PC-9 (cell line): ENCODE results near the gene GOLGA6A. TPM values are rescaled to one million over a fixed set of nuclear protein-coding genes. Genes with fewer than 3 reads are reported as not detected.

Source experiments
- BruUV-seq: library from RNA; stranded (reverse); fragments of 400-500 nt; replicated peaks from 2 replicates; lab custom pipeline; 2021; lab: Mats Ljungman, UMichigan
- CTCF ChIA-PET: fragments of 300-600 bp; sonication (Branson Sonifier 250); formaldehyde crosslinking; loops from one replicate; lab custom pipeline; 2022; ENCODE audit warnings: antibody characterized with exemption; lab: Charles Lee
- POLR2A ChIA-PET: fragments of 300-600 bp; sonication (Branson Sonifier 250); formaldehyde crosslinking; loops from one replicate; lab custom pipeline; 2022; ENCODE audit warnings: antibody characterized with exemption; ENCODE audit not compliant: unreplicated experiment; lab: Charles Lee
- DNase-seq, 2 experiments: peaks; one replicate each; pipeline versions ENCODE4 v3.0.0 to v3.0.0-alpha.2; 2015 to 2022; ENCODE audit warnings: mixed read lengths in 1 of 2
- H2AFZ ChIP-seq: fragments of 200-600 bp; sonication (generic); 2 replicates; pipeline ENCODE4 v1.8.1; 2017; ENCODE audit warnings: antibody characterized with exemption
- H3F3A ChIP-seq: fragments of 200-600 bp; sonication (generic); 2 replicates; pipeline ENCODE4 v1.8.1; 2017; ENCODE audit warnings: antibody characterized with exemption, mild to moderate bottlenecking, low read depth; ENCODE audit not compliant: insufficient read depth
- H3K27ac ChIP-seq: fragments of 200-600 bp; sonication (generic); 2 replicates; pipeline ENCODE4 v1.6.1; 2016; ENCODE audit warnings: mixed run types
- H3K27me3 ChIP-seq: fragments of 200-600 bp; sonication (generic); 2 replicates; pipeline ENCODE4 v1.6.1; 2016; ENCODE audit warnings: low read depth, mixed run types; ENCODE audit not compliant: insufficient read depth
- H3K36me3 ChIP-seq: fragments of 200-600 bp; sonication (generic); 2 replicates; pipeline ENCODE4 v1.6.1; 2016; ENCODE audit warnings: low read depth, mixed run types
- H3K4me1 ChIP-seq: fragments of 200-600 bp; sonication (generic); replicated peaks from 2 replicates; pipeline ENCODE4 v1.6.1; 2016; ENCODE audit warnings: mixed run types; ENCODE audit not compliant: insufficient read depth
- H3K4me2 ChIP-seq: fragments of 200-600 bp; sonication (generic); 2 replicates; pipeline ENCODE4 v1.6.1; 2017; ENCODE audit warnings: mixed run types
- H3K4me3 ChIP-seq: fragments of 200-600 bp; sonication (generic); 2 replicates; pipeline ENCODE4 v1.6.1; 2016; ENCODE audit warnings: mixed run types
- H3K79me2 ChIP-seq: fragments of 200-600 bp; sonication (generic); 2 replicates; pipeline ENCODE4 v1.6.1; 2017; ENCODE audit warnings: low read depth, mixed run types
- H3K9me2 ChIP-seq: fragments of 200-600 bp; sonication (generic); 2 replicates; pipeline ENCODE4 v1.8.1; 2017; ENCODE audit warnings: mild to moderate bottlenecking; ENCODE audit not compliant: insufficient read depth
- H3K9me3 ChIP-seq: fragments of 200-600 bp; sonication (generic); 2 replicates; pipeline ENCODE4 v1.8.1; 2016; ENCODE audit warnings: low read depth; ENCODE audit not compliant: insufficient read depth
- H4K20me1 ChIP-seq: fragments of 200-600 bp; sonication (generic); 2 replicates; pipeline ENCODE4 v1.8.1; 2017; ENCODE audit not compliant: insufficient read depth
- CTCF ChIP-seq: fragments of 200-600 bp; sonication (generic); conservative IDR thresholded peaks from 2 replicates; pipeline ENCODE4 v1.6.1; 2017; ENCODE audit warnings: mixed run types, antibody characterized with exemption, mild to moderate bottlenecking, moderate library complexity
- EZH2 ChIP-seq: fragments of 200-600 bp; sonication (generic); IDR thresholded peaks from 2 replicates; pipeline ENCODE4 v1.8.0; 2017; ENCODE audit warnings: antibody characterized with exemption, low read depth
- intact Hi-C: fragments of 100-400 bp; cut with micrococcal nuclease; formaldehyde crosslinking; loops from one replicate; pipeline ENCODE4 v1.10.0; 2022; ENCODE audit not compliant: unreplicated experiment
- total RNA-seq: library from RNA; stranded (reverse); gene quantifications from 2 replicates; pipeline ENCODE4 v1.2.3, GENCODE V29; 2021

Gene GOLGA6A
- total RNA-seq, 1 experiment from 2014 or later: not detected

GRCh38 chr15:74123131-74123429 is 40.7 kb upstream of the GOLGA6A start:
- POLR2A ChIA-PET: no interaction called here
- H3K27ac ChIP-seq: no peak overlapping the region
- peaks cover 20% of the 10 kb centered on the region for H3K27me3 ChIP-seq
- no peaks in the 10 kb centered on the region for H4K20me1 ChIP-seq
- CTCF ChIA-PET: no interaction called here
- H3K4me2 ChIP-seq: no peak overlapping the region
- H3K4me3 ChIP-seq: no peak overlapping the region
- H3K79me2 ChIP-seq: no peaks in the 10 kb centered on the region
- no peaks in the 10 kb centered on the region for H3K9me2 ChIP-seq
- no peak for DNase-seq
- H3K4me1 ChIP-seq: 0 out of 2 replicates have a peak, but pooled peaks cover 5% of the 10 kb centered on the region
- no peaks in the 10 kb centered on the region for H3K36me3 ChIP-seq
- no peak overlapping the region for H2AFZ ChIP-seq
- intact Hi-C loops: no loop called here
- BruUV-seq: no TSS peak
- H3K9me3 ChIP-seq: no peaks in the 10 kb centered on the region
- no peak for TF ChIP-seq CTCF
- no peak for TF ChIP-seq EZH2
- H3F3A ChIP-seq: no peaks in the 10 kb centered on the region

GRCh38 chr15:74122403-74123130 is 40.2 kb upstream of the GOLGA6A start:
- no peaks in the 10 kb centered on the region for H4K20me1 ChIP-seq
- no peak overlapping the region for H2AFZ ChIP-seq
- H3K4me2 ChIP-seq: no peak overlapping the region
- peaks cover 20% of the 10 kb centered on the region for H3K27me3 ChIP-seq
- TF ChIP-seq CTCF: no peak
- TF ChIP-seq EZH2: no peak
- POLR2A ChIA-PET: no interaction called here
- BruUV-seq: no TSS peak
- H3K4me1 ChIP-seq: no peaks in the 10 kb centered on the region
- no peaks in the 10 kb centered on the region for H3K9me2 ChIP-seq
- no peaks in the 10 kb centered on the region for H3K36me3 ChIP-seq
- H3K79me2 ChIP-seq: no peaks in the 10 kb centered on the region
- CTCF ChIA-PET: no interaction called here
- DNase-seq: no peak
- no peaks in the 10 kb centered on the region for H3K9me3 ChIP-seq
- intact Hi-C loops: no loop called here
- H3F3A ChIP-seq: no peaks in the 10 kb centered on the region
- H3K4me3 ChIP-seq: no peak overlapping the region
- H3K27ac ChIP-seq: no peak overlapping the region

- no peaks in the 10 kb centered on the region for H3K79me2 ChIP-seq
- no peaks in the 10 kb centered on the region for H4K20me1 ChIP-seq
- no peak overlapping the region for H3K4me3 ChIP-seq
- no peak overlapping the region for H3K4me2 ChIP-seq
- no peak for TF ChIP-seq CTCF
- TF ChIP-seq EZH2: no peak
- POLR2A ChIA-PET: no interaction called here
- H3K9me2 ChIP-seq: no peaks in the 10 kb centered on the region
- intact Hi-C loops: no loop called here
- no peak for DNase-seq
- no peaks in the 10 kb centered on the region for H3K36me3 ChIP-seq
- H3K4me1 ChIP-seq: no peaks in the 10 kb centered on the region
- H3K27ac ChIP-seq: no peak overlapping the region
- no TSS peak for BruUV-seq
- no peaks in the 10 kb centered on the region for H3K9me3 ChIP-seq
- CTCF ChIA-PET: no interaction called here
- no peak overlapping the region for H2AFZ ChIP-seq
- no peaks in the 10 kb centered on the region for H3F3A ChIP-seq
- H3K27me3 ChIP-seq: peaks cover 20% of the 10 kb centered on the region
These were observed 39.5 kb upstream of the GOLGA6A start for GRCh38 chr15:74121858-74122257.
